ENCODE measurements around the gene FAM221A. TPM values are rescaled to one million over a fixed set of nuclear protein-coding genes. Genes with fewer than 3 reads are reported as not detected.

FAM221A gene
- total RNA-seq, 1 experiment from 2014 or later: 15.0 TPM

- Histone ChIP-seq H2BK15ac (ENCODE audit: low read depth, low read length) (no peak overlapping the region), H3K23me2 (ENCODE audit: insufficient read length, low read depth, low read length, poor library complexity, severe bottlenecking) (peaks cover 5% of the 10 kb centered on the region), H2AK5ac (ENCODE audit: insufficient read length, low read length) (no peak overlapping the region), H3K27me3 (ENCODE audit: insufficient read depth, low read length) (no peaks in the 10 kb centered on the region), H3K9me3 (ENCODE audit: control insufficient read depth, low read depth, low read length) (no peaks in the 10 kb centered on the region), H3K4me2 (ENCODE audit: insufficient read depth, insufficient read length, low read length) (no peak overlapping the region), H3K18ac (ENCODE audit: insufficient read length, low read depth, low read length) (no peak overlapping the region), H3K4me1 (ENCODE audit: insufficient read depth, low read length) (no peaks in the 10 kb centered on the region), H3K14ac (ENCODE audit: insufficient read depth, low read length) (no peak overlapping the region), H3K4ac (ENCODE audit: low read depth, low read length) (no peak overlapping the region), H3K23ac (ENCODE audit: insufficient read length, low read depth, low read length) (no peak overlapping the region), H2BK120ac (ENCODE audit: low read depth, low read length, poor library complexity, severe bottlenecking) (no peak overlapping the region), H3K27ac (ENCODE audit: insufficient read length, low read depth, low read length) (no peak overlapping the region), H2AFZ (ENCODE audit: low read length) (no peak overlapping the region), H4K91ac (ENCODE audit: insufficient read length, low read depth, low read length) (no peak overlapping the region), H2BK12ac (ENCODE audit: insufficient read length, low read depth, low read length) (no peak overlapping the region), H3T11ph (ENCODE audit: low read length) (no peak overlapping the region), H3K56ac (ENCODE audit: insufficient read length, low read depth, low read length) (no peak overlapping the region), H3K9ac (ENCODE audit: extremely low read depth, insufficient read length, low read length) (no peak overlapping the region), H3K79me1 (ENCODE audit: insufficient read depth, low read depth, low read length, poor library complexity, severe bottlenecking) (no peaks in the 10 kb centered on the region), H4K8ac (replicated peaks; ENCODE audit: insufficient read length, low read depth, low read length) (no peak overlapping the region), H2BK20ac (ENCODE audit: low read depth, low read length, poor library complexity, severe bottlenecking) (no peak overlapping the region), H4K5ac (ENCODE audit: insufficient read length, low read depth, low read length) (no peak overlapping the region), H2BK5ac (ENCODE audit: insufficient read length, low read length) (no peak overlapping the region), H4K20me1 (ENCODE audit: control insufficient read depth, insufficient read depth, insufficient read length) (no peaks in the 10 kb centered on the region), H3K79me2 (ENCODE audit: insufficient read depth, low read length) (peaks cover 5% of the 10 kb centered on the region; the same call in 1 of the 2 replicates)
- Mint-ChIP-seq H3K9me3 (no peaks in the 10 kb centered on the region), H3K27ac (no peak overlapping the region), H3K27me3 (ENCODE audit: low read depth) (no peaks in the 10 kb centered on the region), H3K4me1 (peaks cover 5 to 8% of the 10 kb centered on the region in 2 experiments), H3K4me3 (no peak overlapping the region), H3K36me3 (ENCODE audit: insufficient read depth in 1 of 3, low read depth in 3 of 3) (peaks cover 25 to 35% (median 31%) of the 10 kb centered on the region in 3 experiments; a peak in 6 of 7 replicates)
- WGBS (ENCODE audit: extremely low coverage, insufficient read length, low lambda C conversion rate): no CpG with 5 or more reads among the region's 3 CpGs
- TF ChIP-seq CTCF (conservative IDR thresholded peaks at IDR 0.05): no peak
- no peak for DNase-seq
These were observed 5.7 kb downstream of the FAM221A start for GRCh38 chr7:23685731-23686130.

Data from H9 (cell line).